Measurements from ENCODE around the gene CD151.
A peak's percentile ranks its signal among the peaks of the same experiment; 100 is the strongest.

- TF ChIP-seq RCOR1 (IDR thresholded peaks at IDR 0.05; ENCODE audit: low read length) (no peak), USF2 (IDR thresholded peaks at IDR 0.05; ENCODE audit: borderline replicate concordance, low read depth, low read length) (no peak), RAD21 (IDR thresholded peaks at IDR 0.05; ENCODE audit: low read length) (peak; percentile 49), EZH2phosphoT487 (IDR thresholded peaks at IDR 0.05; ENCODE audit: borderline replicate concordance, low read depth) (no peak), CTCF (IDR thresholded peaks at IDR 0.05) (peak; percentile 61), NRF1 (IDR thresholded peaks at IDR 0.05; ENCODE audit: low read depth, low read length) (no peak), SMC3 (IDR thresholded peaks at IDR 0.05; ENCODE audit: low read depth, low read length) (peak; percentile 37), POLR2AphosphoS5 (IDR thresholded peaks at IDR 0.05; ENCODE audit: low read depth, low read length) (no peak; the same call in 1 of the 2 replicates)
Observed at GRCh38 chr11:798093-798713, 34.5 kb upstream of the CD151 start, which contains the start of gene SLC25A22.

Measured in SK-N-SH (cell line).